Activated gamma-delta T cell treated with anti-CD3 and anti-CD28 coated beads, Interleukin-2, amount 50 U/mL, for 16 hours (primary cell): Measurements from ENCODE around the gene STXBP5L.
"Not testable (repeated sequence)": the region's sequence is repeated elsewhere in the genome, so short reads cannot be mapped to it uniquely, and the experiment has no call there.

Experiments used
- DNase-seq: peaks from one replicate; pipeline ENCODE4 v3.0.0-alpha.2; 2020; ENCODE audit warnings: low read depth

Gene STXBP5L

DNA sequence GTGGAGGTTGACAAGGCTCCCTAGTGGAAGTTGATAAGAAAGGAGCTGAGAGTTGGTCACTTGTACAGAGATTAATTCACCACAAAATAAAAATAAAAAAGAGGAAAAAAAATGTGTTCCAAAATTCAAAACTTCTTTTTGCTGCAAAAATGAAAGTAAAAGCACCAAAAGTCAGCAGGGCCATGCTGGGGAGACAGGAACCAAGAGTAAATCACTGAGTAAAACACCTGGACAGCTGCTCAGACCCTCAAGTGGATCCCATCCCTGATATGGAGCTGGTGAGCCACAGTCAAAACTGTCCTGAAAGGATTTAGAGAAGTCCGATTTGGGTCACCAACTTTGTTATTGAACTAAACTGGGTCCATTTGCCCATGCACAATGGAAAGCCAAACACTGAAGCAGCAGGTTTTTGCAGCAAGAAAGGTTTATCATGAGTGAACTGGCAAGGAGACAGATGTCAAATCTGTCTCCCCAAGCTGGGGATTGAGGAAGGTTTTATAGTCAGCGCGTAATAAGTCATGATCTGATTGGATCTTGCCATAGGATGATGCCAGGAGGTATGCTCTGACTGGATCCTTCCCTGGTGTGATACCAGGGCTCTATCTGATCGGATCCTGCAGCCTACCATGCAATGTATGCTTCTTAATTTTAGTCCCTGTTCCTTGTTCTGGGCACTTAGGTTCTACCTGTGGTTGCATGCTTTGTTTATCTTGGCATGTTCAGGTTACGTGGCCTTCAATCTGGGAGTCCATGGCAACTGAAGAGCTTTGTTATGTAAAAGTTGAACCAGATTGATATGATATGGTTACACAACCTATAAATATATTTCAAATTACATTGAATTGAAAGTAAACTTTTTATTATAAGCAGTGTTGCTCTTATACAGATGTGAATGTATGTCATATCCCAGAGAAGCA is 324.6 kb downstream of the STXBP5L start:
- DNase-seq, result no peak

DNA sequence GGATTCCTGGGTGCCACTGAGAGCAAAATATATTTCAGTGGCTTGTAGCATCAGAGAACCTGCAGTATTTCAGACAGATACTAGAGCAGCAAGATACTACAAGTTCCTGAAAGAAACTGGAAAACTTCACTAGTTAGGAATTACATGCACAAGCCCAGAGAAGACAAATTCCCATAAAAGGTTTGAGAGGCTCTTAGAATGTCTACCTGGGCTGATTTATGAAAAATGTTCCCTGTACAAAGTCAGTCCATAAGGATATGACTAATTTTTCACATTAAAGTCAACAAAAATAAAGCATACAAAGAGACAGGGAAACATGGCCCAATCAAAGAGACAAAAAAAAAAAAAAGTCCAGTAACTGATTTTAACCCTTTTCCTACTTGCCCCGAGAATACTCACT is 335.2 kb downstream of the STXBP5L start:
- DNase-seq, result no peak

DNA sequence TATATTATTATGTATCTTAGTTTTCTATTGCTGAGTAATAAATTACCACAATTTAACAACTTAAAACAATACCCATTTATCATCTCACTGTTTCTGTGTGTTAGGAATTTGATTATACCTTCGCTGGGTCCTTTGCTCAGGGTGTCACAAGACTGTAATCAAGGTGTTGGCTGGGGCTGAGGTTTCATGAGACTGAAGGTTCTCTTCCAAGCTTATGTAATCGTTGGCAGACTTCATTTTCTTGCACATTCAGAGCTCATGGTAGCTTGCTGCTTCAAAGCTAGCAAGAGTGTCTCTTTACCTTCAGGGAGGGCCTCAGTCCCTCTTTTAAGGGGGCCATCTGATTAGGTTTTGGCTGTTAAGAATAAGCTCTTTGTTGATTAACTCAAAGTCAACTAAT is 344.7 kb downstream of the STXBP5L start:
- no peak for DNase-seq

DNA sequence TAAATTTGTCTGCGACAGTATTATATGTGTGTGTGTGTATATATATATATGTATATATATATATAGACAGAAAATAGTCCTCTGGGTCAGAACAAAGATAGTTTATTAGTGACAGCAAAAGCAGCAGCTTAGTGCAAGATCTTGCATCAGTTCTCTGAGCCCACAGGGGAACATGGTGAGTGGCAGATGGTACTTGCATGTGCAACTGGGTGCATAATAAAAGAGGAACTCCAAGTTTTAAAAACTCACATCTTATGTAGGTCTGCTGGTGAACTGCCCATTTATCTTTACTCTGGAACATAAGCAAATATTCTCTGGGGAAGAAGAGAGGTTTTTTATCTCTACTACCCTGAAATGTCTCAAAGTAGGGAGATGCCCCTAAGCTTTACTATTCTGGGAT is 361.4 kb downstream of the STXBP5L start:
- no peak for DNase-seq

DNA sequence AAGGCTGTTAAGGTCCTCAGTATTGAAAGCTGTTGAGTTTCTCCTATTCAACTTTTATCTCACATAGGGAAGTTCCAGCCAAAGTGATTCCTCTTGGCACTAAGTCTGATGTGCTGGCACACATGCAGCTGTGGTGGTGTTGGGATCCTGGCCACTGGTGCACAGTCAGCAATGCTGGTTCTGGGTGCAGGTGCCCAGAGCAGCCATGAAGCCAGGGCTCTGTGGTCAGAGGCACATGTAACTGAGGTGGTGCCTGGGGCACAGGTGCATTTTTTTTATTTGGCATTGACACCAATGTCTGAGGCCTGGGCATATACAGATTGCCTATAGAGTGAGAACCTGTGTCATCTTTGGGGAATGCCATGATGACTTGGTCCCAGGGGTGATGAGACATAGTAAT is 366.4 kb downstream of the STXBP5L start:
- no peak for DNase-seq

DNA sequence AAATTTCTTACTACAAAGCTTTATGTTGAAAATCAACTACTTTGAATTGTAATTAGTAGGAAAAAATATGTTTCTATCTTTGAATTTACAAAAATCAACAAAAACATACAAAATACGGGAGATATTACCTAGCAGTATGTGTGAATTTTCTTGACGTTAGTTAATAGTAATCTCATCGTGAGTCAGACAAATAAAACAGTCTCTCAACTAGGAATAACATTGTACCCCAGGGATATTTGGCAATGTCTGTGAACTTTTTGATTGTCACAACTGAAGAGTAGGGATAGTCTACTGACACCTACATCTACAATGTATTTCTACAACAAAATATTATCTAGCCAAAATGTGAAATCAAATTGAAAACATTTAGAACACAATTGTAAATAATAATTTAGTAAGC is 387.4 kb downstream of the STXBP5L start:
- DNase-seq, result no peak

DNA sequence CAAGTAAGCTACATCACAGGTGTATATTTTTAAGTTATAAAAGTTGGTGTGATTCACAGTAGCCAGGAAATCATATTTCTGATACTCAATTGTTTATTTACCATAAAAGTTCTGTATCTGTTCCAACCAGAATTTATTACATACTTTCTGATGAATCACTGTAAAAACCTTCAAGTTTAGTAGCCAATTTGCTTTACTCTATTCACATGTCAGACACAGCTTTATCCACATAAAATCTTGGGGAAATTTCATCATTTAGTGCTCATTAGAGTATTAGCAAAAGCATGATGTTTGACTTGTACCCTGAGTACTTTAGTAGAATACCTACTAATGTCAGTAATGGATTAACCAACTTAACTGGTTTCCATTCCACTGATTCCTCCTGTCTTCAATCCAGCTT is 388.0 kb downstream of the STXBP5L start:
- no peak for DNase-seq

DNA sequence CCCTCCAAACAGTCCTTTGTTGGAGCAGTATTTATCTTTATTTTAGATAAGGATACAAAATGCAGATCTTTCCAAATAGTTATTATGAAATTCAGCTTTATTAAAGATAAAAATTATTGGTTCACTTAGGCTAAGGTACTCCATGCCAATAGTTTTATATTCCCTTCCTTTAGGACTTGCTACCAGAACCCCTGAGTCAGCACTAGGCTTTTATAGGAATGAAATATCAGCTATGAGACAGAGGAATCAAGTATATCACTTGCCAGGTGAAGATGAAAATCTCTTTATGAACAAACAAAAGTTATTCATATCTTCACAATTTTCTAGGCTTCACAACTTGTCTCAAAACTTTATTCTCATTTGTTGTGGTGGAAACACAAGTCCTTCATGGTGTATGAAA is 416.3 kb downstream of the STXBP5L start:
- no peak for DNase-seq

DNA sequence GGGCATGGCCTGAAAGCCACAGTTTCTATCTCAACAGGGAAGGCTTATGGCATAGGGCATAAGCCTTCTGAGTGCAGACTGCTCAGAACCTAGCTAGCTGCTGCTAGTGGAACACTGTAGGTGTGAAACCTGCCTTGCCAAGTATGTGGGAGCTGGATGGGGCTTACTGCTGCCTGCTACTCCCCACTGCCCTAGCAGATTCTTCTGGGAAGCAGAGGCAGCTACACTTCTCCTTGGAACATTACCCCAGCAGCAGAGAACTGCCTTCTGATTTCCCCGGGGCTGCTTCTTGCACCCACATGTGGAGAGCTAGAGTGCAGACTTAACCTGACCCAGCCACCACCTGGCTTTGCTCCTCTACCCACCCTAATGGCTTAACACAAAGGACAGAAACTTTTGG is 422.1 kb downstream of the STXBP5L start:
- no peak for DNase-seq

DNA sequence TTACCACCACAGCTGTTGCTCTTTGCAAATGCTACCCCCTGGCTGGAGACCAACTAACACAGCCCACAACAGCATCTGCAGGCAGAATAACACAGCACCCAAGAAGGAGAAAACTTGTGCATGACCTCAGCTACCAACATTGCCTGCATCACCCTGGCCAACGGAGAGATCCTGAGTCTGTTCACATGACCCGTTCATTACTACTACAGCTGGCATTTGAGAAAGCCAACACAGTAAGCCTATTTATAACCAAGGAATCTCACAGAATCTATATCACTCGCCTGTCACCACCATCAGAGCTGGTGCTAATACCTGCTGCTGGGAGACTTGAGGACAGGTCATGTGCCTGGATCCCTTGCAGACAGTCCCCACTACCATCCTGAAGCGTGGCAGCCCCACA is 422.6 kb downstream of the STXBP5L start:
- DNase-seq, result no peak

DNA sequence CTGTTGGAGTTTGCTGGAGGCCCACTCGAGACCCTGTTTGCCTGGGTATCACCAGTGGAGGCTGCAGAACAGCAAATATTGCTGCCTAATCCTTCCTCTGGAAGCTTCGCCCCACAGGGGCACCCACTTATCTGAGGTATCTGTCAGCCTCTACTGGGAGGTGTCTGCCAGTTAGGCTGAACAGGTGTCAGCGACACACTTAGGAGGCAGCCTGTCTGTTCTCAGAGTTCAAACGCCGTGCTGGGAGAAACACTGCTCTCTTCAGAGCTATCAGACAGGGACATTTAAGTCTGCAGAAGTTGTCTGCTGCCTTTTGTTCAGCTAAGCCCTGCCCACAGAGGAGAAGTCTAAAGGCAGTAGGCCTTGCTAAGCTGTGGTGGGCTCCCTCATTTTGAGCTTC is 448.0 kb downstream of the STXBP5L start:
- DNase-seq, result not testable (repeated sequence)

DNA sequence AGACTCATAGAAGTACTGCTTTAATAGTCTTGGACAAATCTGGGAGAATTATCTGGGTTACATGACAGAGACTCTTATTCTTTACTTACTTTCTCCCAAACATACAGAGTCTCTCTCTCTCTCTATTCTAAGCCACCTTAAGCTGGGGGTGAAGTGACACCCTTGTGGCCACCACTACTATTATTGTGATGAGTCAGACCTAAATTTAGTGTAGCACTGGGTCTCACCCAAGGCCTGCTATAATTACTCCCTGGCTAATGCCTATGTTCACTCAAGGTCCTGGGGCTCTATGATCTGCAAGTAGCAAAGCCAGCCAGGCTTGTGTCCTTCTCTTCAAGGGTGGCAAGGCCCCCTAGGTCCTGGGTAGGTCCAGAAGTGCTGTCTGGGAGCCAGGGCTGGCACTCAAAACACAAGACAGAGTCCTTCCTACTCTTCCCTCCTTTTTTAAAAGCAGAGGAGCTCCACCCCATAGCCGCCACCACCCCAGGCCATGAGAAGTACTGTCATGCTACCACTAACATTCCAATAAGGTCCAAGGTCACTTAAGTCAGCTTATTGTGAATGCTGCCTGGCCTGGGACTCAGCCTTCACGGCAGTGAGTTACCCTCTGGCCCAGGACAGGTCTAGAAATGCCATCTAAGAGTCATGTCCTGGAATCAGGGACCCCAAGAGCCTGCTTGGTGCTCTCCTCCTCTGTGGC is 454.2 kb downstream of the STXBP5L start:
- no peak for DNase-seq

DNA sequence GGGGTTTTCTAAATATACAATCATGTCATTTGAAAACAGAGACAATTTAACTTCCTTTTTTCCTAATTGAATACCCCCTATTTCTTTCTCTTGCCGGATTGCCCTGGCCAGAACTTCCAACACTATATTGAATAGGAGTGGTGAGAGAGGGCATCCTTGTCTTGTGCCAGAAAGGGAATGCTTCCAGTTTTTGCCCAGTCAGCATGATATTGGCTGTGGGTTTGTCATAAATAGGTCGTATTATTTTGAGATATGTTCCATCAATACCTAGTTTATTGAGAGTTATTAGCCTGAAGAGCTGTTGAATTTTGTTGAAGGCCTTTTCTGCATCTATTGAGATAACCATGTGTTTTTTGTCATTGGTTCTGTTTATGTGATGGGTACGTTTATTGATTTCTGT is 480.3 kb downstream of the STXBP5L start:
- DNase-seq, result not testable (repeated sequence)

DNA sequence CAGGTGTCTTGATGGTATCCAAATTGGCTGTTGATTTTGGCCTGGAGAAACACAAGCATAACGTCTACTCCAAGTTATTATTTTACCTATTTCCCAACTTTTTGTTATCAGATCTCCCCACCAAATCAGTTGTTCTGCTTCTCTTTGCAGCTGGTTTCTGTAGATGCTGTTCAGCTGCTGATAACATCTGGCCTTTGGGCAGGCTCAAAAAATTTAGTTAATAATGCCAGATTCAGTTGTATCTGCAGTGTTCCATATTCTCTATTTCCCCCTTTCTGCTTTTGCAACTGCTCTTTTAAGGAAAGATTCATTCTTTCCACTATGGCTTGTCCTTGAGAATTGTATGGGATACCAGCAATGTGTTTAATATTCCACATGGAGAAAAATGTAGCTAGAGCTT is 488.0 kb downstream of the STXBP5L start:
- DNase-seq, result not testable (repeated sequence)

DNA sequence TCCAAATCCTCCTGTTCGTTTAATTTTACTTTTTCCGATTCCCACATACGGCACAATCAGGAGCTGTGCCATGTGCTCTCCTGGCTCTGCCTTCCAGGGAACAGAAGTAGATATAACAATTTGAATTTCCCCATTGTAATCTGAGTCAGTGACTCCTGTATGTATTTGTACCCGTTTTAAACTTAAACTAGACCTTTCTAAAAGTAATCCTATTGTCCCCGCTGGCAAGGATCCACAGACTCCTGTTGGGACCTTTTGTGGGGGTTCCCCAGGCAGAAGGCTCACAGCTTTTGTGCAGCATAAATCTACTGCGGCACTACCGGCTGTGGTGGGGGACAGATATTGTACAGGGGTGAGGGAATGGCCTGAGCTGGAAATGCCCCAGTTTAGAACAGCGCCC is 490.0 kb downstream of the STXBP5L start:
- DNase-seq, result not testable (repeated sequence)

DNA sequence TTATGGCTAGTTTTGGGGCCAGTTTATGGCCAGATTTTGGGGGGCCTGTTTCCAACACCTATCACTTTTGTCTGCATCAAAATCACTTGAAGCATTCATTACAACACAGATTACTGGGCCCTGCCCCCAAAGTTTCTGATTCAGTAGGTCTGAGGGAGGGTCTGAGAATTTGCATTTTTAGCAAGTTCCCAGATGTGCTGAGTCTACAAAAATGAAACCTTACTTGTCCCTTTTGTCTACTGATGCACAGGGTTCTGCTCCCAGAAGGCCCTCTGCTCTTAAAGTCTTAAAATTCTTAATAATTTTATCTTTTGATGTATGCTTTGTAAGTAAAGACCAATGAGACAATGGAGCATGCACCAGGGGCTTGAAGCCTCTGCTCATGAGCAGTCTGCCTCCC is 491.8 kb downstream of the STXBP5L start:
- DNase-seq, result no peak

DNA sequence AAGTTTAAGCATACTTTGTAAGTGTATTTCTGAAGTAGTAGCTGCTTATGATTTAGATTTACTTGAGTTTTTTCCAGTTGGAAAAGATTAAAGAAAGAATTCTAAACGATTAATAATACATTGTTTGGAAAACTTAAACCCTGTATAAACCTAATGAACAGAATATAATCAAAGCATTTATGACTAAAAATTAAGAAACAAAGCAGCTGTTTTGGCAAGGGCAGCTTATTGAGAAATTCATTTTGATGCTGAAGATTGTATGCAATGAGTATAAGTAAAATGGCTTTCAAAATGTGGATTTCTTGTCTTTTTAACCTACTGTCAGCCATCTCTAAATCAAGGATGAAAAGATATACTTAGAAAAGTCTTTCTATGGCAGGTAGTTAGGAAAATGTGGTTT is 497.6 kb downstream of the STXBP5L start:
- DNase-seq, result no peak

DNA sequence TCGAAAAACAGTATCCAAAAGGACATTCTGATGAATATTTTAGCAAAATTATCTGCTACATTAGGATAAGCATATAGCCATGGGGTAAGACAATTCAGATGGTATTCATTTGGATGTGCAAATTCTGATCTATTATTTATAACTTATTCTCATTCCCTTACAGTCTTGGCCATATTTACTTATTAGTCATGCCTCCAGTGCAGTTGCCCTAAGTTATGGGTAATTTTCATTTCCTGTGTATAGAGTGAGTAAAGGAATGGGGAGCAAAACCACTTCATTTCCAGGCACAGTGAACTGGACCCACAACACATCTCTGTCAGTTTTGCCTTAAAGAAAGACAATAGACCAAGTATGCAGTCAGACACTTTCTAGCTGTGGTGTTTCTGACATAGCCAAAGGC is 503.5 kb downstream of the STXBP5L start:
- no peak for DNase-seq

DNA sequence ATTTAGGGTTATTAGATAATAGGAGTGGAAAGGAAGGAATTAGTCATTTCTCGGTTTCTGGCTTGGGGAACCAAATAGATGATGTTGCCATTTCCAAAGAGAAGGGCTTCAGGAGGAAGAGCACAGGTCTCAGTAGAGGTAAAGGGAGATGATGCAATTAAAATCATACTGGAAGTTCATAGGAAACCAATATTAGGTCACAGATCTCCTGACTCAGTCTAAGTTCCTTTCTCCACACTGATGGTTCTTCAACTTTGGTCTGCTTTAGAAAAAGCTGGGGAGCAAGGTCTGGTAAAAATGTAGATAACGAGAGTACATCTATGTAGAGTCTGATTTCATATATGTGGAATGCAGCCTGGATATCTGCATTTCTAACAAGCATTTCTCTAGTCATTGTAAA is 506.9 kb downstream of the STXBP5L start:
- no peak for DNase-seq

DNA sequence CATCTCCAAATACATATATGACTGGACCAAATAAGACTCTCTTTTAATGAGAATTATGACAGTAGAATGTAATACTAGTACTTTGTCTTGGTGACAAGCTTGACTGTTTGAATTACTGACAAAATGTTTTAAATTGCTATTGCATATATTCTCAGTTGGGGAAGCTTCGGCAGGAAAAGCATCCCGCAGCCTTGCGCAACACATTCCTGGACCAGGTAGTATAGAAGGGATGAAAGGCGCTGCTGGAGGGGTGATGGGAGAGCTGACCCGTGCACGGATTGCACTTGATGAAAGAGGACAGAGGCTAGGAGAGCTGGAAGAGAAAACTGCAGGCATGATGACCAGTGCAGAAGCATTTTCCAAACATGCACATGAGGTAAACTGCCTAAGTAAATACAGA is 510.2 kb downstream of the STXBP5L start:
- no peak for DNase-seq

DNA sequence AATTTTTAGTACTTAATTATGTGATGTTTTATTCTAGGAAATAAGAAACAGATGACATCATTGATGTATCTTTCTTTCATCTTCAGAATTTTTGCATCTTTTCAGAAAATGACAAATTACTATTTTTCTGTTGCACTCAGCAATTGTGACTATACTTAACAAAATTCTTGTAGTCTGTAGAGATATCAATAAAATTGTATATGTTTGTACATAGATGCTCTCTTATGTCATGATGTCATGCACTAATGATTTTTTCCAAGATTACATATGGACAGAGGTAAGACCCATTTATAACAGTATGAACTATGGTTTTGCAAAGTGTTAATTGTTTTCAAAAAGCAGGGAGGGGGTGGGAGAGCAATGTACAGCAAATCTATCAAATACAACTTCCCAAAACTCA is 516.5 kb downstream of the STXBP5L start:
- no peak for DNase-seq

DNA sequence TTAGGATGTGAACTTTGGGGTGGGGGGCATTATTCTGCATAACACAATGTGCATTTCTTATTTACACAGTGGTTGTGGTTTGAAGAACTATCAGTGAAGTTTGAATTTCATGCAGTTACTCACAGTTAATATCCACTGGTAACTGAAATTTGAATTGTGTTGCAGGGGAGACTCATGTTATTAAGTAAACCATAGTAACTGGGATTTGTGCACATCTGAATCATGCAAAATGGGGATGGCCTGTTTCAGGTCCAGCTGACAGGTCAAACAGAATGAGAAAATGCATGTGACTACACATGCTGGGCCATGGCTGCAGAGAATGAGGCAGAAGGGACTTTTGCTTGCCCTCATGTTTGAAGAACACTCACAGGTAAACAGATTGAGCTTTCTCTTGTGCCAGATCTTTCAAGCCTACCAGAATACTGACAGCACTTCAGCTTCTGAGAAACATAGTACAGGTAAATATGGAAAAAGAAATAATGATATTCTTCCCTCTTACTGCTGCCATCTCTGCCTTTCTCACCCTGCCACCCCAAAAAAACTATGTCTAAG is 522.7 kb downstream of the STXBP5L start:
- no peak for DNase-seq
